ENCODE data around the gene SH2D5. TPM values are rescaled to one million over a fixed set of nuclear protein-coding genes. Genes with fewer than 3 reads are reported as not detected.

Gene SH2D5
- total RNA-seq, 6 donors from 2014 or later: 0.13 to 0.46 (median 0.40) TPM; not detected in 3

- Histone ChIP-seq H3K27ac (no peak overlapping the region), H3K27me3 (no peaks in the 10 kb centered on the region), H3K4me1 (peaks cover 6 to 14% (median 8%) of the 10 kb centered on the region in 4 donors), H3K36me3 (no peaks in the 10 kb centered on the region), H3K4me3 (no peak overlapping the region), H3K9me3 (no peaks in the 10 kb centered on the region)
- DNase-seq (peak in 1 of 2 donors; percentile 55), ATAC-seq (ENCODE audit: low FRiP score in 2 of 2) (no peak)
- WGBS, 2 donors: 82 to 86% methylated on average over 8 to 17 of the region's 18 CpGs
- TF ChIP-seq POLR2A (IDR thresholded peaks at IDR 0.05): no peak
Measured at GRCh38 chr1:20698195-20698910, 34.1 kb downstream of the SH2D5 start.

GRCh38 chr1:20697563-20697962 is 34.9 kb downstream of the SH2D5 start:
- peaks cover 6 to 14% (median 8%) of the 10 kb centered on the region in 4 donors for H3K4me1 ChIP-seq
- ATAC-seq (ENCODE audit: low FRiP score in 2 of 2) (no peak), DNase-seq (no peak)
- H3K36me3 ChIP-seq: no peaks in the 10 kb centered on the region
- H3K27ac ChIP-seq: peak overlapping the region in 1 of 4 donors; percentile 84
- WGBS, 2 donors: 82 to 91% methylated on average over 10 to 12 of the region's 12 CpGs
- H3K9me3 ChIP-seq: no peaks in the 10 kb centered on the region
- no peaks in the 10 kb centered on the region for H3K27me3 ChIP-seq
- no peak overlapping the region for H3K4me3 ChIP-seq
- no peak for TF ChIP-seq CTCF (IDR thresholded peaks at IDR 0.05)
- no peak for TF ChIP-seq EP300 (IDR thresholded peaks at IDR 0.05)
- no peak for TF ChIP-seq POLR2A (IDR thresholded peaks at IDR 0.05)
- no peak for TF ChIP-seq POLR2AphosphoS5 (IDR thresholded peaks at IDR 0.05)

GRCh38 chr1:20696397-20697333 is 35.8 kb downstream of the SH2D5 start:
- WGBS, 2 donors: 3 to 7% methylated on average over 14 to 32 of the region's 46 CpGs
- Histone ChIP-seq H3K27me3 (no peaks in the 10 kb centered on the region), H3K4me3 (peak overlapping the region; percentile 7 to 70 (median 56)), H3K27ac (peak overlapping the region; percentile 70 to 86 (median 80)), H3K36me3 (no peaks in the 10 kb centered on the region), H3K9me3 (no peaks in the 10 kb centered on the region), H3K4me1 (peaks cover 6 to 14% (median 8%) of the 10 kb centered on the region in 4 donors)
- TF ChIP-seq CTCF (IDR thresholded peaks at IDR 0.05) (peak; percentile 89 to 95 (median 92)), EP300 (IDR thresholded peaks at IDR 0.05) (no peak), POLR2AphosphoS5 (IDR thresholded peaks at IDR 0.05) (peak in 1 of 2 donors; percentile 26), POLR2A (IDR thresholded peaks at IDR 0.05) (peak in 1 of 4 donors; percentile 15)
- DNase-seq: peak; percentile 87 to 94
- peak; percentile 93 to 95 for ATAC-seq (ENCODE audit: low FRiP score in 2 of 2)

GRCh38 chr1:20695515-20695914 is 37.0 kb downstream of the SH2D5 start:
- H3K9me3 ChIP-seq: no peaks in the 10 kb centered on the region
- ATAC-seq (ENCODE audit: low FRiP score in 2 of 2) (no peak), DNase-seq (no peak)
- no peak overlapping the region for H3K27ac ChIP-seq
- WGBS, 2 donors: 77 to 87% methylated on average over 10 of the region's 10 CpGs
- TF ChIP-seq EP300 (IDR thresholded peaks at IDR 0.05) (no peak), POLR2AphosphoS5 (IDR thresholded peaks at IDR 0.05) (no peak), CTCF (IDR thresholded peaks at IDR 0.05) (no peak), POLR2A (IDR thresholded peaks at IDR 0.05) (no peak)
- H3K27me3 ChIP-seq: no peaks in the 10 kb centered on the region
- H3K4me3 ChIP-seq: no peak overlapping the region
- peaks cover 6 to 14% (median 8%) of the 10 kb centered on the region in 4 donors for H3K4me1 ChIP-seq
- no peaks in the 10 kb centered on the region for H3K36me3 ChIP-seq

GRCh38 chr1:20693623-20694022 is 38.9 kb downstream of the SH2D5 start:
- no peak for DNase-seq
- Histone ChIP-seq H3K27me3 (no peaks in the 10 kb centered on the region), H3K27ac (no peak overlapping the region), H3K4me1 (peaks cover 6 to 14% (median 8%) of the 10 kb centered on the region in 4 donors), H3K9me3 (no peaks in the 10 kb centered on the region), H3K4me3 (no peak overlapping the region), H3K36me3 (no peaks in the 10 kb centered on the region)
- WGBS, 2 donors: 90 to 95% methylated on average over 2 of the region's 2 CpGs
- no peak for ATAC-seq (ENCODE audit: low FRiP score in 2 of 2)
- TF ChIP-seq POLR2AphosphoS5 (IDR thresholded peaks at IDR 0.05) (no peak), CTCF (IDR thresholded peaks at IDR 0.05) (no peak), EP300 (IDR thresholded peaks at IDR 0.05) (no peak), POLR2A (IDR thresholded peaks at IDR 0.05) (no peak)
